Measurements from ENCODE around the gene FNIP2. TPM values are rescaled to one million over a fixed set of nuclear protein-coding genes. Genes with fewer than 3 reads are reported as not detected.
"Not testable (repeated sequence)": the region's sequence is repeated elsewhere in the genome, so short reads cannot be mapped to it uniquely, and the experiment has no call there.

The FNIP2 gene
- 10 to 100 TPM; 12.8 to 17.8 (median 14.2) TPM for polyA plus RNA-seq (ENCODE audit: insufficient read length in 10 of 10)
- long read RNA-seq, donor 1, partial matches to known transcripts: 0 of 1 reads
- long read RNA-seq, donor 1, other reads (novel, unspliced or antisense): 0 of 1 reads
- long read RNA-seq, donor 2: 0 reads
- long read RNA-seq, donor 3: 0 reads
- long read RNA-seq, donor 4, partial matches to known transcripts: 0 of 1 reads
- long read RNA-seq, donor 4, other reads (novel, unspliced or antisense): 0 of 1 reads
- long read RNA-seq, donor 5: 0 reads
- long read RNA-seq, donor 6: 0 reads
- long read RNA-seq, donor 7: 0 reads
- long read RNA-seq, donor 8: 0 reads
- long read RNA-seq, donor 9: 0 reads

- DNase-seq: peak; percentile 69 to 91 (median 81)
Observed at GRCh38 chr4:158768555-158769174, at the start of gene FNIP2. FNIP2 (plus strand) TSS chr4:158769026; CDS start chr4:158769213, 187 bp downstream.

GRCh38 chr4:158721680-158722079 is 47.1 kb upstream of the FNIP2 start:
- DNase-seq: no peak

- peak; percentile 21 to 62 (median 22) for DNase-seq
Observed at GRCh38 chr4:158722291-158722916, 46.4 kb upstream of the FNIP2 start.

GRCh38 chr4:158722917-158723793 is 45.7 kb upstream of the FNIP2 start, which contains the start of gene PPID:
PPID (minus strand) TSS chr4:158723396; CDS start chr4:158723288, 108 bp downstream.
- peak; percentile 74 to 95 (median 90) for DNase-seq

GRCh38 chr4:158724637-158725036 is 44.2 kb upstream of the FNIP2 start:
- DNase-seq: no peak

- no peak for DNase-seq
Observed at GRCh38 chr4:158726633-158727032, 42.2 kb upstream of the FNIP2 start.

- DNase-seq: no peak
Observed at GRCh38 chr4:158728236-158728635, 40.6 kb upstream of the FNIP2 start.

- peak; percentile 43 to 72 (median 52) for DNase-seq
Observed at GRCh38 chr4:158729716-158730559, 38.9 kb upstream of the FNIP2 start.

GRCh38 chr4:158738866-158739265 is 30.0 kb upstream of the FNIP2 start:
- DNase-seq: no peak

GRCh38 chr4:158739600-158739999 is 29.2 kb upstream of the FNIP2 start:
- no peak for DNase-seq

GRCh38 chr4:158741326-158742021 is 27.4 kb upstream of the FNIP2 start:
- no peak for DNase-seq

GRCh38 chr4:158746537-158746936 is 22.3 kb upstream of the FNIP2 start:
- DNase-seq: not testable (repeated sequence)

- peak; percentile 29 to 62 (median 54) for DNase-seq
Observed at GRCh38 chr4:158750379-158750778, 18.4 kb upstream of the FNIP2 start.

- DNase-seq: no peak
Observed at GRCh38 chr4:158754385-158755180, 14.2 kb upstream of the FNIP2 start.

- DNase-seq: not testable (repeated sequence)
Observed at GRCh38 chr4:158755819-158756218, 13.0 kb upstream of the FNIP2 start.

- DNase-seq: no peak
Observed at GRCh38 chr4:158756588-158756987, 12.2 kb upstream of the FNIP2 start.

- DNase-seq: no peak
Observed at GRCh38 chr4:158758142-158758541, 10.7 kb upstream of the FNIP2 start.

GRCh38 chr4:158758703-158759102 is 10.1 kb upstream of the FNIP2 start:
- DNase-seq: no peak

GRCh38 chr4:158759539-158759938 is 9.3 kb upstream of the FNIP2 start:
- not testable (repeated sequence) for DNase-seq
